ENCODE data around the gene CAMK1G.

CAMK1G gene

GRCh38 chr1:209549443-209550205 lies 33.9 kb upstream of the CAMK1G start:
- Histone ChIP-seq H3K27me3 (replicated peaks; ENCODE audit: control insufficient read depth, insufficient read depth, low read length) (no peaks in the 10 kb centered on the region; the same call in 1 of the 2 replicates), H3K36me3 (ENCODE audit: control insufficient read depth, insufficient read depth, low read length) (no peaks in the 10 kb centered on the region), H3K4me3 (replicated peaks; ENCODE audit: low read depth, low read length) (no peak overlapping the region)
- peak; percentile 34 for TF ChIP-seq CTCF (IDR thresholded peaks at IDR 0.05; ENCODE audit: insufficient read depth, low read length, poor library complexity, severe bottlenecking)
- DNase-seq (ENCODE audit: extremely low read depth, insufficient read length) = no peak

- no peak for TF ChIP-seq CTCF (IDR thresholded peaks at IDR 0.05; ENCODE audit: insufficient read depth, low read length, poor library complexity, severe bottlenecking)
- DNase-seq (ENCODE audit: extremely low read depth, insufficient read length) = no peak
- Histone ChIP-seq H3K4me3 (replicated peaks; ENCODE audit: low read depth, low read length) (no peak overlapping the region), H3K36me3 (ENCODE audit: control insufficient read depth, insufficient read depth, low read length) (no peaks in the 10 kb centered on the region), H3K27me3 (replicated peaks; ENCODE audit: control insufficient read depth, insufficient read depth, low read length) (no peaks in the 10 kb centered on the region)
Measured at GRCh38 chr1:209550519-209550918, 33.0 kb upstream of the CAMK1G start.

GRCh38 chr1:209552406-209553264 lies 30.9 kb upstream of the CAMK1G start:
- TF ChIP-seq CTCF (IDR thresholded peaks at IDR 0.05; ENCODE audit: insufficient read depth, low read length, poor library complexity, severe bottlenecking) = no peak
- no peak for DNase-seq (ENCODE audit: extremely low read depth, insufficient read length)
- no peak overlapping the region for H3K4me3 ChIP-seq (replicated peaks; ENCODE audit: low read depth, low read length)
- H3K36me3 ChIP-seq (ENCODE audit: control insufficient read depth, insufficient read depth, low read length) = no peaks in the 10 kb centered on the region
- no peaks in the 10 kb centered on the region for H3K27me3 ChIP-seq (replicated peaks; ENCODE audit: control insufficient read depth, insufficient read depth, low read length)

- no peak for TF ChIP-seq CTCF (IDR thresholded peaks at IDR 0.05; ENCODE audit: insufficient read depth, low read length, poor library complexity, severe bottlenecking)
- no peak overlapping the region for H3K4me3 ChIP-seq (replicated peaks; ENCODE audit: low read depth, low read length)
- no peaks in the 10 kb centered on the region for H3K27me3 ChIP-seq (replicated peaks; ENCODE audit: control insufficient read depth, insufficient read depth, low read length)
- H3K36me3 ChIP-seq (ENCODE audit: control insufficient read depth, insufficient read depth, low read length) = no peaks in the 10 kb centered on the region
- no peak for DNase-seq (ENCODE audit: extremely low read depth, insufficient read length)
Measured at GRCh38 chr1:209554761-209555611, 28.5 kb upstream of the CAMK1G start.

- no peak for TF ChIP-seq CTCF (IDR thresholded peaks at IDR 0.05; ENCODE audit: insufficient read depth, low read length, poor library complexity, severe bottlenecking)
- no peak for DNase-seq (ENCODE audit: extremely low read depth, insufficient read length)
- no peaks in the 10 kb centered on the region for H3K27me3 ChIP-seq (replicated peaks; ENCODE audit: control insufficient read depth, insufficient read depth, low read length)
- H3K36me3 ChIP-seq (ENCODE audit: control insufficient read depth, insufficient read depth, low read length) = no peaks in the 10 kb centered on the region
- H3K4me3 ChIP-seq (replicated peaks; ENCODE audit: low read depth, low read length) = no peak overlapping the region
Measured at GRCh38 chr1:209556162-209556690, 27.3 kb upstream of the CAMK1G start.

All from GM06990 (cell line).